ENCODE results near the gene SCART1. TPM values are rescaled to one million over a fixed set of nuclear protein-coding genes. Genes with fewer than 3 reads are reported as not detected.

Gene SCART1
- total and polyA plus RNA-seq, 10 of the 15 experiments (the other 5 are each of a cell fraction or from before 2014, with no cell fraction given), result 0.05 to 22.0 (median 0.58) TPM

DNA sequence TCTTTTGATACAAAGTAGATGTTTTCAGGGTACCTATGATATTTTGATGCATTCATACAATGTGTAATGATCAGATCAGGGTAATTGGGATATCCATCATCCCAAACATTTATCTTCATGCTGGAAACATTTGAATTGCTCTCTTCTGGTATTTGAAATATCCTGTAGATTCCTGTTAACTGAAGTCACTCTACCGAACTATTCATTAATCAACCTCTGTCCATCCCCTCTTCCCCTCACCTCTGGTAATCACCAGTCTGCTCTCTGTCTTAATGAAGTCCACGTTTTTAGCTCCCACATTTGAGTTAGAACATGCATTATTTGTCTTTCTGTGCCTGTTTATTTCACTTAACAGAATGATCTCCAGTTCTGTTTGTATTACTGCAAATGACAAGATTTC is 48.5 kb upstream of the SCART1 start:
- ATAC-seq (no peak), FAIRE-seq (no peak), DNase-seq (ENCODE audit: low read depth, low spot score) (no peak)
- Histone ChIP-seq H3K79me2 (ENCODE audit: control insufficient read depth, insufficient read depth, low read length) (peaks cover 15% of the 10 kb centered on the region), H4K20me1 (ENCODE audit: control insufficient read depth, insufficient read depth) (peaks cover 3% of the 10 kb centered on the region; the same call in 1 of the 2 replicates), H3K4me1 (ENCODE audit: control insufficient read depth, insufficient read depth, low read length) (peaks cover 31% of the 10 kb centered on the region), H3K4me2 (ENCODE audit: control insufficient read depth, insufficient read depth) (peak overlapping the region; percentile 75), H3K27ac (ENCODE audit: control insufficient read depth, insufficient read depth) (peak overlapping the region; percentile 64; the same call in 1 of the 2 replicates), H2AFZ (ENCODE audit: control insufficient read depth, low read depth, low read length) (no peak overlapping the region), H3K9me3 (replicated peaks; ENCODE audit: control insufficient read depth, insufficient read depth, low read length) (peaks cover 16% of the 10 kb centered on the region), H3K4me3 (no peak overlapping the region), H3K27me3 (replicated peaks in 1 of 2; ENCODE audit: control insufficient read depth in 2 of 2, insufficient read depth in 2 of 2, low read length in 1 of 2) (no peaks in the 10 kb centered on the region), H3K9ac (ENCODE audit: control insufficient read depth, insufficient read depth, low read length) (no peak overlapping the region), H3K36me3 (ENCODE audit: control insufficient read depth in 2 of 2, insufficient read depth in 2 of 2, low read length in 1 of 2) (peaks cover 5 to 30% of the 10 kb centered on the region in 2 experiments)
- ChIA-PET SMC1A (ENCODE audit: uncharacterized antibody, unreplicated experiment) (interaction anchor here (1.4 to 1.9 kb wide), 3 partner anchors 14 to 44 kb away, joined by 3 to 4 read pairs (median 4); no protein-coding TSS in a partner anchor), POLR2A (no interaction called here), RAD21 (ENCODE audit: unreplicated experiment) (no interaction called here), CTCF (interaction anchor here (1.2 kb wide), 1 partner anchor 76 kb away, joined by 6 read pairs; no protein-coding TSS in a partner anchor)
- BruUV-seq (replicated peaks), result no TSS peak
- TF ChIP-seq JUNB (IDR thresholded peaks at IDR 0.05) (no peak), STAT1 (conservative IDR thresholded peaks at IDR 0.05) (no peak), SUZ12 (IDR thresholded peaks at IDR 0.05; ENCODE audit: unreplicated experiment) (no peak), KDM1A (IDR thresholded peaks at IDR 0.05; ENCODE audit: borderline replicate concordance) (no peak), RFX5 (IDR thresholded peaks at IDR 0.05; ENCODE audit: low read depth, low read length) (no peak), RUNX3 (IDR thresholded peaks at IDR 0.05; ENCODE audit: low read length) (no peak), TCF7 (IDR thresholded peaks at IDR 0.05; ENCODE audit: borderline replicate concordance) (no peak), BRCA1 (IDR thresholded peaks at IDR 0.05; ENCODE audit: low read depth, low read length) (no peak), MTA3 (IDR thresholded peaks at IDR 0.05; ENCODE audit: borderline replicate concordance, low read length) (no peak), CBFB (IDR thresholded peaks at IDR 0.05; ENCODE audit: low read depth) (no peak), KAT2A (conservative IDR thresholded peaks at IDR 0.05; ENCODE audit: control insufficient read depth, low read depth, low read length) (no peak), SP1 (IDR thresholded peaks at IDR 0.05; ENCODE audit: low read depth, low read length) (no peak)
- TF ChIP-seq, protein P1, sequence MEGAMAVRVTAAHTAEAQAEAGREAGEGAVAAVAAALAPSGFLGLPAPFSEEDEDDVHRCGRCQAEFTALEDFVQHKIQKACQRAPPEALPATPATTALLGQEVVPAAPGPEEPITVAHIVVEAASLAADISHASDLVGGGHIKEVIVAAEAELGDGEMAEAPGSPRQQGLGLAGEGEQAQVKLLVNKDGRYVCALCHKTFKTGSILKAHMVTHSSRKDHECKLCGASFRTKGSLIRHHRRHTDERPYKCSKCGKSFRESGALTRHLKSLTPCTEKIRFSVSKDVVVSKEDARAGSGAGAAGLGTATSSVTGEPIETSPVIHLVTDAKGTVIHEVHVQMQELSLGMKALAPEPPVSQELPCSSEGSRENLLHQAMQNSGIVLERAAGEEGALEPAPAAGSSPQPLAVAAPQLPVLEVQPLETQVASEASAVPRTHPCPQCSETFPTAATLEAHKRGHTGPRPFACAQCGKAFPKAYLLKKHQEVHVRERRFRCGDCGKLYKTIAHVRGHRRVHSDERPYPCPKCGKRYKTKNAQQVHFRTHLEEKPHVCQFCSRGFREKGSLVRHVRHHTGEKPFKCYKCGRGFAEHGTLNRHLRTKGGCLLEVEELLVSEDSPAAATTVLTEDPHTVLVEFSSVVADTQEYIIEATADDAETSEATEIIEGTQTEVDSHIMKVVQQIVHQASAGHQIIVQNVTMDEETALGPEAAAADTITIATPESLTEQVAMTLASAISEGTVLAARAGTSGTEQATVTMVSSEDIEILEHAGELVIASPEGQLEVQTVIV (IDR thresholded peaks at IDR 0.05; ENCODE audit: borderline replicate concordance, partially characterized antibody), result no peak
- TF ChIP-seq, protein P2, sequence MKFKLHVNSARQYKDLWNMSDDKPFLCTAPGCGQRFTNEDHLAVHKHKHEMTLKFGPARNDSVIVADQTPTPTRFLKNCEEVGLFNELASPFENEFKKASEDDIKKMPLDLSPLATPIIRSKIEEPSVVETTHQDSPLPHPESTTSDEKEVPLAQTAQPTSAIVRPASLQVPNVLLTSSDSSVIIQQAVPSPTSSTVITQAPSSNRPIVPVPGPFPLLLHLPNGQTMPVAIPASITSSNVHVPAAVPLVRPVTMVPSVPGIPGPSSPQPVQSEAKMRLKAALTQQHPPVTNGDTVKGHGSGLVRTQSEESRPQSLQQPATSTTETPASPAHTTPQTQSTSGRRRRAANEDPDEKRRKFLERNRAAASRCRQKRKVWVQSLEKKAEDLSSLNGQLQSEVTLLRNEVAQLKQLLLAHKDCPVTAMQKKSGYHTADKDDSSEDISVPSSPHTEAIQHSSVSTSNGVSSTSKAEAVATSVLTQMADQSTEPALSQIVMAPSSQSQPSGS (IDR thresholded peaks at IDR 0.05; ENCODE audit: low read length), result no peak
- intact Hi-C loops (cut with micrococcal nuclease; ENCODE audit: unreplicated experiment), result no loop called here
- in situ Hi-C loops (cut with MboI), result no loop called here
- WGBS (ENCODE audit: insufficient coverage, insufficient replicate concordance, low lambda C conversion rate, missing lambda C conversion rate), result 46% methylated on average over 2 of the region's 2 CpGs
